Esophagus squamous epithelium (tissue), 5 donors: ENCODE measurements around the gene NAV3. TPM values are rescaled to one million over a fixed set of nuclear protein-coding genes. Genes with fewer than 3 reads are reported as not detected.

ENCODE experiments used
- DNase-seq: peaks from one replicate; lab custom pipeline; 2025; lab: John Stamatoyannopoulos, UW
- H3K27ac ChIP-seq, 4 donors: fragments of 200-600 bp; sonication (generic); one replicate each; pipeline ENCODE4 v1.5.1; 2016 to 2019; ENCODE audit warnings: mild to moderate bottlenecking in 1 of 4
- H3K27me3 ChIP-seq, 4 donors: fragments of 200-600 bp; sonication (generic); 1 replicate in 3 of 4; 2 replicates in 1 of 4; pipeline versions ENCODE4 v1.5.1 to v1.6.0; 2017 to 2021; ENCODE audit warnings: antibody characterized with exemption in 1 of 4
- H3K36me3 ChIP-seq, 3 donors: fragments of 200-600 bp; sonication (generic); one replicate each; pipeline ENCODE4 v1.5.1; 2016 to 2019
- H3K4me1 ChIP-seq, 3 donors: fragments of 200-600 bp; sonication (generic); one replicate each; pipeline ENCODE4 v1.5.1; 2017 to 2019
- H3K4me3 ChIP-seq, 4 donors: fragments of 200-600 bp; sonication (generic); 1 replicate in 3 of 4; 2 replicates in 1 of 4; pipeline ENCODE4 v1.5.1; 2016 to 2019; ENCODE audit warnings: mild to moderate bottlenecking in 2 of 4, moderate library complexity in 1 of 4
- H3K9me3 ChIP-seq, 3 donors: fragments of 200-600 bp; sonication (generic); one replicate each; pipeline ENCODE4 v1.5.1; 2016 to 2019
- POLR2A ChIP-seq, 4 donors: fragments of 450-650 bp; IDR thresholded peaks; one replicate each; pipeline ENCODE4 v1.6.1; 2017; ENCODE audit warnings: antibody characterized with exemption in 4 of 4, mild to moderate bottlenecking in 4 of 4, moderate library complexity in 3 of 4
- WGBS, 2 donors: methylation state at CpG; one replicate each; pipeline ENCODE4 v1.1.5; 2018; 5-methylcytosine and 5-hydroxymethylcytosine counted together
- intact Hi-C: fragments of 100-400 bp; cut with DNase I; formaldehyde crosslinking; loops from one replicate; pipeline ENCODE4 v1.15.0; 2022
- total RNA-seq, 4 donors: library from RNA; depleted of rRNA; stranded (reverse); fragments of >200 nt; gene quantifications; one replicate each; pipeline ENCODE4 v1.1.0, GENCODE V29; 2016
- TF ChIP-seq, protein P1 (sequence below), 6 experiments: fragments of 450-650 bp in 4 of 6; fragments of 200-600 bp in 2 of 6; sonication (generic) in 2 of 6; IDR thresholded peaks; one replicate each; pipeline ENCODE4 v1.5.1; 2016 to 2019; ENCODE audit warnings: antibody characterized with exemption in 6 of 6, mild to moderate bottlenecking in 4 of 6, moderate library complexity in 4 of 6
- donor health status: DM: yes; HTN: yes; CAD: no.

Gene NAV3
- total RNA-seq, 4 donors from 2014 or later = 0.34 to 4.6 (median 3.2) TPM

DNA sequence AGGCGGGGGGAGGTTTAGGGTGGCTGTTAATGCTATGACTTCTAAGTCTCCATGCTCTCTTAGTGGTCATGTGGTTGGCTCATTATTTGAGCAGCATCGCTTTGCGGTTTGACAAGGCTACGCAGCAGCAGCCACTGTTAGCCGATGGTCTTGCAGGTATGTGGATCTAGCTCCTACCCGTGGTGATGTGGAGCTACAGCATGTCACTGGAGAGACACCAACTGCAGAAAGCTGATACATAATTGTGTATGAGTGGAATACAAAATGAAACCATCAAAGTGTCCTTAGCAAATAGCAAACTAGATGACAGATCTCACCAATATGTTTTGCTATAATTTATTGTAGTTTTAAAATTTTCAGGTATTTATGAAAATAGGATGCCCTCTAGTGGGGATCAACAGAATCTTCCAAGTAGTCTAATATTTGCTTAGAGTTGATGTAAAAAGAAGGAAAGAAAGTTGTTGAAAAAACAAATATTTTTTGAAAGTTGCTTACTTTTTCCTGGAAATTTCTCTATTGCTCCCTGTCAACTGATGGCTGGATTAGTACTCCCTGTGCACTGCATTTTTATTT is 94.9 kb downstream of the NAV3 start:
- H3K27ac ChIP-seq = no peak overlapping the region
- H3K4me3 ChIP-seq = peak overlapping the region in 1 of 4 donors; percentile 34
- H3K9me3 ChIP-seq = no peaks in the 10 kb centered on the region
- no peak for DNase-seq
- intact Hi-C loops = no loop called here
- H3K4me1 ChIP-seq = no peaks in the 10 kb centered on the region
- no peaks in the 10 kb centered on the region for H3K27me3 ChIP-seq
- 6 to 10% methylated on average over 5 to 6 of the region's 6 CpGs for WGBS, 2 donors
- no peaks in the 10 kb centered on the region for H3K36me3 ChIP-seq
- no peak for TF ChIP-seq POLR2A (IDR thresholded peaks at IDR 0.05)
- TF ChIP-seq, protein P1, sequence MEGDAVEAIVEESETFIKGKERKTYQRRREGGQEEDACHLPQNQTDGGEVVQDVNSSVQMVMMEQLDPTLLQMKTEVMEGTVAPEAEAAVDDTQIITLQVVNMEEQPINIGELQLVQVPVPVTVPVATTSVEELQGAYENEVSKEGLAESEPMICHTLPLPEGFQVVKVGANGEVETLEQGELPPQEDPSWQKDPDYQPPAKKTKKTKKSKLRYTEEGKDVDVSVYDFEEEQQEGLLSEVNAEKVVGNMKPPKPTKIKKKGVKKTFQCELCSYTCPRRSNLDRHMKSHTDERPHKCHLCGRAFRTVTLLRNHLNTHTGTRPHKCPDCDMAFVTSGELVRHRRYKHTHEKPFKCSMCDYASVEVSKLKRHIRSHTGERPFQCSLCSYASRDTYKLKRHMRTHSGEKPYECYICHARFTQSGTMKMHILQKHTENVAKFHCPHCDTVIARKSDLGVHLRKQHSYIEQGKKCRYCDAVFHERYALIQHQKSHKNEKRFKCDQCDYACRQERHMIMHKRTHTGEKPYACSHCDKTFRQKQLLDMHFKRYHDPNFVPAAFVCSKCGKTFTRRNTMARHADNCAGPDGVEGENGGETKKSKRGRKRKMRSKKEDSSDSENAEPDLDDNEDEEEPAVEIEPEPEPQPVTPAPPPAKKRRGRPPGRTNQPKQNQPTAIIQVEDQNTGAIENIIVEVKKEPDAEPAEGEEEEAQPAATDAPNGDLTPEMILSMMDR (IDR thresholded peaks at IDR 0.05) = peak; percentile 54 to 86 (median 70)

GRCh38 chr12:77928078-77928477 is 97.4 kb downstream of the NAV3 start:
- intact Hi-C loops = no loop called here
- no peaks in the 10 kb centered on the region for H3K9me3 ChIP-seq
- no peak overlapping the region for H3K4me3 ChIP-seq
- WGBS, 2 donors = 79 to 96% methylated on average over 8 of the region's 8 CpGs
- H3K27ac ChIP-seq = no peak overlapping the region
- no peaks in the 10 kb centered on the region for H3K27me3 ChIP-seq
- TF ChIP-seq, protein P1 (IDR thresholded peaks at IDR 0.05) = no peak
- TF ChIP-seq POLR2A (IDR thresholded peaks at IDR 0.05) = no peak
- H3K4me1 ChIP-seq = no peaks in the 10 kb centered on the region
- no peak for DNase-seq
- H3K36me3 ChIP-seq = no peaks in the 10 kb centered on the region

DNA sequence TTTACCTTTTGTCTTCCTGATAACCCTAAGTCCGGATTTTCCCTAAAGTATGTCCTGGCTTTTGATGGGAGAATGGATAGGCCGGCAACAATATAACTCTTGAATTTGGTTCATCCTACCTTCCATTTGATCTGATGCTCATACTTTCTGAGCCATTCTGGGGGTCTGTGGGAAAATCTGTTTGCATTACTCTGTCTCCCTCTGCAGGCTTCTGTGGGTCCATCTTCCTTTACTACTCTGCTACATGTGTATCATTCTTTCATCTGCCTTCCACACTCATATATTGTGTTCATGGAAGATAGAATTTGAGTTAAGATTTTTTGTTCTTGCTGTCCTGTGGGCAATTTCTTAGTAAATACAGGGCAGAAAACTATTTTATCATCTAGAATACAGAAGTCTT is 101.5 kb downstream of the NAV3 start:
- H3K9me3 ChIP-seq = no peaks in the 10 kb centered on the region
- no peaks in the 10 kb centered on the region for H3K36me3 ChIP-seq
- WGBS, 2 donors = 83 to 85% methylated on average over 2 of the region's 2 CpGs
- intact Hi-C loops = no loop called here
- TF ChIP-seq POLR2A (IDR thresholded peaks at IDR 0.05) = no peak
- TF ChIP-seq, protein P1 (IDR thresholded peaks at IDR 0.05) = no peak
- no peak overlapping the region for H3K4me3 ChIP-seq
- H3K27me3 ChIP-seq = no peaks in the 10 kb centered on the region
- DNase-seq = no peak
- H3K4me1 ChIP-seq = no peaks in the 10 kb centered on the region
- no peak overlapping the region for H3K27ac ChIP-seq

GRCh38 chr12:77938301-77938700 is 107.6 kb downstream of the NAV3 start:
- no peak for TF ChIP-seq POLR2A (IDR thresholded peaks at IDR 0.05)
- no peak overlapping the region for H3K4me3 ChIP-seq
- intact Hi-C loops = no loop called here

GRCh38 chr12:77940011-77940423 is 109.3 kb downstream of the NAV3 start:
- Histone ChIP-seq H3K27ac (peak overlapping the region in 3 of 4 donors; percentile 16 to 37 (median 21)), H3K4me3 (no peak overlapping the region), H3K36me3 (no peaks in the 10 kb centered on the region), H3K9me3 (no peaks in the 10 kb centered on the region), H3K27me3 (no peaks in the 10 kb centered on the region), H3K4me1 (no peaks in the 10 kb centered on the region)
- no peak for TF ChIP-seq POLR2A (IDR thresholded peaks at IDR 0.05)
- TF ChIP-seq, protein P1 (IDR thresholded peaks at IDR 0.05) = no peak
- 27 to 71% methylated on average over 1 of the region's 1 CpG for WGBS, 2 donors
- DNase-seq = no peak
- intact Hi-C loops = no loop called here

More at GRCh38 chr12:77938301-77938700, 107.6 kb downstream of the NAV3 start:
- no peak overlapping the region for H3K27ac ChIP-seq
- no peaks in the 10 kb centered on the region for H3K27me3 ChIP-seq
- no peaks in the 10 kb centered on the region for H3K9me3 ChIP-seq
- H3K4me1 ChIP-seq = no peaks in the 10 kb centered on the region
- H3K36me3 ChIP-seq = no peaks in the 10 kb centered on the region
- no peak for DNase-seq
